H9 (cell line): ENCODE data around the gene CDYL2. TPM values are rescaled to one million over a fixed set of nuclear protein-coding genes. Genes with fewer than 3 reads are reported as not detected.

ENCODE experiments used
- DNase-seq: peaks from one replicate; pipeline ENCODE4 v3.0.0-alpha.2; 2017
- H2AFZ ChIP-seq: one replicate; pipeline ENCODE4 v1.6.1; 2013; ENCODE audit warnings: mild to moderate bottlenecking, low read length, control low read depth, moderate library complexity
- H2AK5ac ChIP-seq: 2 replicates; pipeline ENCODE4 v1.6.1; 2013; ENCODE audit warnings: low read length, control low read depth, mixed read lengths; ENCODE audit not compliant: insufficient read length
- H2BK120ac ChIP-seq: one replicate; pipeline ENCODE4 v1.6.1; 2013; ENCODE audit warnings: low read depth, mild to moderate bottlenecking, low read length, control low read depth, inconsistent platforms; ENCODE audit not compliant: poor library complexity, severe bottlenecking
- H2BK12ac ChIP-seq: 2 replicates; pipeline ENCODE4 v1.6.1; 2013; ENCODE audit warnings: low read length, control low read depth, mixed read lengths, low read depth; ENCODE audit not compliant: insufficient read length
- H2BK15ac ChIP-seq: 2 replicates; pipeline ENCODE4 v1.6.1; 2013; ENCODE audit warnings: low read depth, low read length, control low read depth
- H2BK20ac ChIP-seq: one replicate; pipeline ENCODE4 v1.6.1; 2013; ENCODE audit warnings: low read depth, mild to moderate bottlenecking, low read length, control low read depth, inconsistent platforms; ENCODE audit not compliant: poor library complexity, severe bottlenecking
- H2BK5ac ChIP-seq: 2 replicates; pipeline ENCODE4 v1.6.1; 2013; ENCODE audit warnings: low read length, control low read depth, mixed read lengths; ENCODE audit not compliant: insufficient read length
- H3K14ac ChIP-seq: 2 replicates; pipeline ENCODE4 v1.6.1; 2013; ENCODE audit warnings: low read length, control low read depth; ENCODE audit not compliant: insufficient read depth
- H3K18ac ChIP-seq: 2 replicates; pipeline ENCODE4 v1.6.1; 2013; ENCODE audit warnings: low read depth, mild to moderate bottlenecking, mixed read lengths, low read length, control low read depth; ENCODE audit not compliant: insufficient read length
- H3K23ac ChIP-seq: 2 replicates; pipeline ENCODE4 v1.6.1; 2013; ENCODE audit warnings: low read length, control low read depth, mixed read lengths, low read depth; ENCODE audit not compliant: insufficient read length
- H3K23me2 ChIP-seq: 2 replicates; pipeline ENCODE4 v1.6.1; 2013; ENCODE audit warnings: low read depth, mild to moderate bottlenecking, mixed read lengths, low read length, control low read depth; ENCODE audit not compliant: insufficient read length, poor library complexity, severe bottlenecking
- H3K27ac ChIP-seq: 2 replicates; pipeline ENCODE4 v1.5.1; 2013; ENCODE audit warnings: low read length, control low read depth, mixed read lengths, low read depth; ENCODE audit not compliant: insufficient read length
- H3K27me3 ChIP-seq: 2 replicates; pipeline ENCODE4 v1.6.1; 2013; ENCODE audit warnings: low read length, control low read depth, inconsistent platforms; ENCODE audit not compliant: insufficient read depth
- H3K4ac ChIP-seq: 2 replicates; pipeline ENCODE4 v1.6.1; 2013; ENCODE audit warnings: low read depth, mild to moderate bottlenecking, control low read depth, inconsistent platforms, low read length, moderate library complexity
- H3K4me1 ChIP-seq: 2 replicates; pipeline ENCODE4 v1.6.1; 2013; ENCODE audit warnings: low read length, control low read depth, inconsistent platforms; ENCODE audit not compliant: insufficient read depth
- H3K4me2 ChIP-seq: 2 replicates; pipeline ENCODE4 v1.6.1; 2013; ENCODE audit warnings: low read length, control low read depth, mixed read lengths; ENCODE audit not compliant: insufficient read length, insufficient read depth
- H3K56ac ChIP-seq: 2 replicates; pipeline ENCODE4 v1.6.1; 2013; ENCODE audit warnings: low read depth, mild to moderate bottlenecking, mixed read lengths, low read length, control low read depth; ENCODE audit not compliant: insufficient read length
- H3K79me1 ChIP-seq: 2 replicates; pipeline ENCODE4 v1.6.1; 2013; ENCODE audit warnings: low read depth, mild to moderate bottlenecking, moderate library complexity, low read length, control low read depth, inconsistent platforms; ENCODE audit not compliant: insufficient read depth, poor library complexity, severe bottlenecking
- H3K79me2 ChIP-seq: 2 replicates; pipeline ENCODE4 v1.6.1; 2013; ENCODE audit warnings: low read length, control low read depth, inconsistent platforms; ENCODE audit not compliant: insufficient read depth
- H3K9ac ChIP-seq: 2 replicates; pipeline ENCODE4 v1.6.1; 2013; ENCODE audit warnings: low read length, control low read depth, mixed read lengths; ENCODE audit not compliant: insufficient read length; ENCODE audit errors: extremely low read depth
- H3K9me3 ChIP-seq: one replicate; pipeline ENCODE4 v1.6.1; 2013; ENCODE audit warnings: low read depth, low read length, inconsistent platforms; ENCODE audit not compliant: control insufficient read depth
- H3T11ph ChIP-seq: one replicate; pipeline ENCODE4 v1.6.1; 2013; ENCODE audit warnings: mild to moderate bottlenecking, low read length, control low read depth, inconsistent platforms
- H4K20me1 ChIP-seq: one replicate; pipeline ENCODE4 v1.6.1; 2013; ENCODE audit not compliant: control insufficient read depth, insufficient read length, insufficient read depth
- H4K5ac ChIP-seq: 2 replicates; pipeline ENCODE4 v1.6.1; 2013; ENCODE audit warnings: low read depth, mild to moderate bottlenecking, mixed read lengths, low read length, control low read depth; ENCODE audit not compliant: insufficient read length
- H4K8ac ChIP-seq: replicated peaks from 2 replicates; pipeline ENCODE4 v1.6.1; 2013; ENCODE audit warnings: low read length, control low read depth, mixed read lengths, low read depth; ENCODE audit not compliant: insufficient read length
- H4K91ac ChIP-seq: 2 replicates; pipeline ENCODE4 v1.6.1; 2013; ENCODE audit warnings: low read depth, mild to moderate bottlenecking, moderate library complexity, mixed read lengths, low read length, control low read depth; ENCODE audit not compliant: insufficient read length
- H3K27ac Mint-ChIP-seq, 3 experiments: 2 replicates in 2 of 3; 3 replicates in 1 of 3; pipeline ENCODE4 v1.8.0; 2020 to 2021; ENCODE audit warnings: mixed read lengths in 3 of 3, mild to moderate bottlenecking in 1 of 3, moderate library complexity in 1 of 3
- H3K27me3 Mint-ChIP-seq: 2 replicates; pipeline ENCODE4 v1.8.0; 2021; ENCODE audit warnings: low read depth, mild to moderate bottlenecking, moderate library complexity, mixed read lengths
- H3K36me3 Mint-ChIP-seq, 3 experiments: 2 replicates in 2 of 3; 3 replicates in 1 of 3; pipeline ENCODE4 v1.8.0; 2020 to 2021; ENCODE audit warnings: low read depth in 3 of 3, mixed read lengths in 3 of 3; ENCODE audit not compliant: insufficient read depth in 1 of 3
- H3K4me1 Mint-ChIP-seq, 2 experiments: 2 replicates each; pipeline ENCODE4 v1.8.0; 2020; ENCODE audit warnings: mixed read lengths in 2 of 2
- H3K4me3 Mint-ChIP-seq, 2 experiments: 2 replicates in 1 of 2; 3 replicates in 1 of 2; pipeline ENCODE4 v1.8.0; 2020 to 2021; ENCODE audit warnings: mild to moderate bottlenecking in 2 of 2, mixed read lengths in 2 of 2, moderate library complexity in 1 of 2
- H3K9me3 Mint-ChIP-seq, 2 experiments: 2 replicates in 1 of 2; 3 replicates in 1 of 2; pipeline ENCODE4 v1.8.0; 2020; ENCODE audit warnings: mild to moderate bottlenecking in 2 of 2, mixed read lengths in 2 of 2, moderate library complexity in 1 of 2
- CTCF ChIP-seq: fragments of 200-600 bp; sonication (generic); conservative IDR thresholded peaks from 3 replicates; pipeline ENCODE4 v1.8.0; 2021; ENCODE audit warnings: antibody characterized with exemption, mild to moderate bottlenecking
- WGBS: extraction: QIAGEN DNeasy Blood & Tissue Kit; methylation state at CpG from one replicate; pipeline ENCODE4 v1.1.7; 2013; ENCODE audit warnings: missing lambda C conversion rate, low lambda C conversion rate, mixed read lengths; ENCODE audit not compliant: insufficient read length; ENCODE audit errors: extremely low coverage; 5-methylcytosine and 5-hydroxymethylcytosine counted together
- total RNA-seq: library from RNA; stranded (reverse); gene quantifications from 2 replicates; pipeline ENCODE4 v1.2.1, GENCODE V29; 2021

CDYL2 gene
- total RNA-seq, 1 experiment from 2014 or later: 4.2 TPM

GRCh38 chr16:80738521-80738920, 65.9 kb downstream of the CDYL2 start:
- H3K9me3 ChIP-seq: no peaks in the 10 kb centered on the region
- no peaks in the 10 kb centered on the region for H3K4me1 Mint-ChIP-seq
- H3T11ph ChIP-seq: no peak overlapping the region
- H2AFZ ChIP-seq: no peak overlapping the region
- TF ChIP-seq CTCF: no peak
- H3K36me3 Mint-ChIP-seq: no peaks in the 10 kb centered on the region
- H2BK5ac ChIP-seq: no peak overlapping the region
- H3K4ac ChIP-seq: no peak overlapping the region
- H3K4me2 ChIP-seq: no peak overlapping the region
- no peak overlapping the region for H2BK20ac ChIP-seq
- no peaks in the 10 kb centered on the region for H4K20me1 ChIP-seq
- no peak overlapping the region for H3K56ac ChIP-seq
- H3K4me3 Mint-ChIP-seq: no peak overlapping the region
- no peak overlapping the region for H4K8ac ChIP-seq
- H3K27ac Mint-ChIP-seq: no peak overlapping the region
- H3K14ac ChIP-seq: no peak overlapping the region
- H3K23me2 ChIP-seq: no peaks in the 10 kb centered on the region
- no peak overlapping the region for H3K23ac ChIP-seq
- H3K27me3 Mint-ChIP-seq: no peaks in the 10 kb centered on the region
- no peaks in the 10 kb centered on the region for H3K79me1 ChIP-seq
- no peaks in the 10 kb centered on the region for H3K27me3 ChIP-seq
- H3K4me1 ChIP-seq: no peaks in the 10 kb centered on the region
- H3K9me3 Mint-ChIP-seq: peaks cover 17 to 18% of the 10 kb centered on the region in 2 experiments; a peak in 4 of 5 replicates
- H3K9ac ChIP-seq: no peak overlapping the region
- no peak overlapping the region for H2BK15ac ChIP-seq
- no peaks in the 10 kb centered on the region for H3K79me2 ChIP-seq
- no peak overlapping the region for H3K18ac ChIP-seq
- no peak overlapping the region for H2BK12ac ChIP-seq
- no peak overlapping the region for H4K91ac ChIP-seq
- no peak overlapping the region for H2AK5ac ChIP-seq
- DNase-seq: no peak
- WGBS: no CpG with 5 or more reads among the region's 3 CpGs
- no peak overlapping the region for H2BK120ac ChIP-seq
- H4K5ac ChIP-seq: no peak overlapping the region
- no peak overlapping the region for H3K27ac ChIP-seq
